A549 (cell line): Measurements from ENCODE around the gene NRXN2. TPM values are rescaled to one million over a fixed set of nuclear protein-coding genes. Genes with fewer than 3 reads are reported as not detected.

Experiments used
- ATAC-seq, 2 experiments: fragments of 200-7000 bp in 1 of 2; fragments of >200 bp in 1 of 2; cut with Nextera tagmentation in 1 of 2; cut with Tn5 transposase in 1 of 2; 3 replicates each; pipeline versions ENCODE4 v1.8.0 to v1.9.1; 2018 to 2020; ENCODE audit warnings: mild to moderate bottlenecking in 1 of 2, moderate library complexity in 1 of 2
- CTCF ChIA-PET: fragments of 300-600 bp; sonication (Branson Sonifier 250); formaldehyde crosslinking; extraction: SDS; loops from one replicate; lab custom pipeline; 2021; ENCODE audit warnings: antibody characterized with exemption, inconsistent platforms; lab: Yijun Ruan, JAX
- POLR2A ChIA-PET: fragments of 350-600 bp; formaldehyde crosslinking; extraction: SDS; loops from one replicate; lab custom pipeline; 2021; ENCODE audit warnings: antibody characterized with exemption, inconsistent platforms; lab: Yijun Ruan, JAX
- DNase-seq, 2 experiments: peaks; one replicate each; pipeline versions ENCODE4 v3.0.0 to v3.0.0-alpha.2; 2011 to 2016; ENCODE audit warnings: low read depth in 1 of 2, low spot score in 1 of 2
- FAIRE-seq: peaks from 2 replicates; lab custom pipeline; 2011; peaks lifted over from hg19 to GRCh38; lab: Jason Lieb, UNC
- H3K27ac ChIP-seq, 2 experiments: fragments of >200 bp; sonication (Bioruptor Twin); formaldehyde crosslinking; 3 replicates each; pipeline ENCODE4 v1.5.1; 2016 to 2017
- H3K4me1 ChIP-seq: fragments of >200 bp; sonication (Bioruptor Twin); formaldehyde crosslinking; 3 replicates; pipeline ENCODE4 v1.6.1; 2016
- H3K4me2 ChIP-seq: fragments of >200 bp; sonication (Bioruptor Twin); formaldehyde crosslinking; 3 replicates; pipeline ENCODE4 v1.6.1; 2016
- H3K4me3 ChIP-seq: fragments of >200 bp; sonication (Bioruptor Twin); formaldehyde crosslinking; 3 replicates; pipeline ENCODE4 v1.5.1; 2016
- H3K9me3 ChIP-seq: fragments of >200 bp; sonication (Bioruptor Twin); formaldehyde crosslinking; 3 replicates; pipeline ENCODE4 v1.6.1; 2016
- ATOH8 ChIP-seq: fragments of 250-450 bp; sonication (Bioruptor Pico); IDR thresholded peaks from 2 replicates; pipeline ENCODE4 v1.5.0; 2020; ENCODE audit warnings: low read depth, mild to moderate bottlenecking, moderate library complexity
- CBX8 ChIP-seq: fragments of 200-600 bp; sonication (generic); IDR thresholded peaks from 2 replicates; pipeline ENCODE4 v1.6.1; 2016
- CTCF ChIP-seq: fragments of >200 bp; sonication (Bioruptor Twin); formaldehyde crosslinking; IDR thresholded peaks from 3 replicates; pipeline ENCODE4 v1.5.1; 2016
- EHF ChIP-seq: fragments of 250-450 bp; sonication (Bioruptor Pico); IDR thresholded peaks from 2 replicates; pipeline ENCODE4 v1.5.0; 2020; ENCODE audit warnings: mild to moderate bottlenecking
- EP300 ChIP-seq, 2 experiments: fragments of >200 bp; sonication (Bioruptor Twin); formaldehyde crosslinking; IDR thresholded peaks; 2 replicates in 1 of 2; 3 replicates in 1 of 2; pipeline ENCODE4 v1.6.1; 2016 to 2017
- FOSB ChIP-seq: fragments of 250-450 bp; sonication (Bioruptor Pico); IDR thresholded peaks from 2 replicates; pipeline ENCODE4 v1.5.0; 2020; ENCODE audit warnings: mild to moderate bottlenecking, moderate library complexity
- FOXS1 ChIP-seq: fragments of 250-450 bp; sonication (Bioruptor Pico); IDR thresholded peaks from 2 replicates; pipeline ENCODE4 v1.5.0; 2020; ENCODE audit warnings: mild to moderate bottlenecking, moderate library complexity
- HOXA7 ChIP-seq: fragments of 250-450 bp; sonication (Bioruptor Pico); IDR thresholded peaks from 2 replicates; pipeline ENCODE4 v1.5.0; 2020; ENCODE audit warnings: mild to moderate bottlenecking, moderate library complexity
- HOXB13 ChIP-seq: fragments of 250-450 bp; sonication (Bioruptor Pico); IDR thresholded peaks from 2 replicates; pipeline ENCODE4 v1.5.0; 2020; ENCODE audit warnings: low read depth, mild to moderate bottlenecking, moderate library complexity
- MAFK ChIP-seq: fragments of 450-650 bp; IDR thresholded peaks from 2 replicates; pipeline ENCODE4 v1.6.1; 2014; ENCODE audit not compliant: partially characterized antibody
- PHF8 ChIP-seq: fragments of 200-600 bp; sonication (generic); IDR thresholded peaks from 2 replicates; pipeline ENCODE4 v1.6.1; 2016; ENCODE audit warnings: low read depth, mild to moderate bottlenecking, antibody characterized with exemption, moderate library complexity, borderline replicate concordance
- RAD21 ChIP-seq, 2 experiments: fragments of >200 bp in 1 of 2; sonication (Bioruptor Twin) in 1 of 2; formaldehyde crosslinking in 1 of 2; IDR thresholded peaks in 1 of 2; conservative IDR thresholded peaks in 1 of 2; 2 replicates in 1 of 2; 3 replicates in 1 of 2; pipeline ENCODE4 v1.6.1; 2012 to 2018; ENCODE audit warnings: inconsistent platforms in 1 of 2
- RFX5 ChIP-seq: fragments of 450-650 bp; IDR thresholded peaks from 2 replicates; pipeline ENCODE4 v1.7.1; 2014; ENCODE audit warnings: antibody characterized with exemption, mild to moderate bottlenecking, moderate library complexity
- SMC3 ChIP-seq: fragments of >200 bp; sonication (Bioruptor Twin); formaldehyde crosslinking; IDR thresholded peaks from 3 replicates; pipeline ENCODE4 v1.6.1; 2018; ENCODE audit warnings: inconsistent platforms
- ZC3H11A ChIP-seq: fragments of 450-650 bp; IDR thresholded peaks from 2 replicates; pipeline ENCODE4 v1.6.1; 2014; ENCODE audit warnings: antibody characterized with exemption, mild to moderate bottlenecking
- ZNF302 ChIP-seq: fragments of 250-450 bp; sonication (Bioruptor Pico); IDR thresholded peaks from 2 replicates; pipeline ENCODE4 v1.9.0; 2021; ENCODE audit warnings: inconsistent platforms, mild to moderate bottlenecking, moderate library complexity
- ZSCAN20 ChIP-seq: fragments of 250-450 bp; sonication (Bioruptor Pico); IDR thresholded peaks from 2 replicates; pipeline ENCODE4 v1.8.0; 2022; ENCODE audit warnings: mild to moderate bottlenecking, moderate library complexity
- WGBS: methylation state at CpG from one replicate; pipeline ENCODE4 v1.1.6; 2017; ENCODE audit errors: missing lambda C conversion rate; 5-methylcytosine and 5-hydroxymethylcytosine counted together
- polyA plus RNA-seq, 4 experiments: library from polyadenylated mRNA; depleted of rRNA in 3 of 4; stranded (reverse); fragments of >200 nt; fragmentation: RNase III in 1 of 4; extraction: RNeasy Plus Mini Kit Qiagen cat#74134 plus additional on column Dnase treatment in 1 of 4; gene quantifications; 2 replicates in 3 of 4; 3 replicates in 1 of 4; pipeline ENCODE4 v1.2.3, GENCODE V29; 2011 to 2017
- TF ChIP-seq, protein P1 (sequence below): fragments of >200 bp; sonication (Bioruptor Twin); formaldehyde crosslinking; IDR thresholded peaks from 3 replicates; pipeline ENCODE4 v1.6.1; 2016
- TF ChIP-seq, protein P2 (sequence below): fragments of 450-650 bp; IDR thresholded peaks from 2 replicates; pipeline ENCODE4 v1.6.1; 2014; ENCODE audit warnings: antibody characterized with exemption

NRXN2 gene
- polyA plus RNA-seq, 2 of the 4 experiments (the other 2 are of a cell fraction) = 0.04 TPM; not detected in 1

- POLR2A ChIA-PET = no interaction called here
- Histone ChIP-seq H3K27ac (no peak overlapping the region), H3K4me2 (no peak overlapping the region), H3K9me3 (no peaks in the 10 kb centered on the region)
- no peak for FAIRE-seq
- TF ChIP-seq CTCF (no peak), FOSB (CRISPR knock-in tag) (no peak), EP300 (IDR thresholded peaks at IDR 0.05) (no peak), CBX8 (no peak), PHF8 (no peak), HOXA7 (CRISPR knock-in tag) (no peak), ZC3H11A (no peak), ZNF302 (no peak), SMC3 (no peak), EHF (CRISPR knock-in tag) (no peak)
- TF ChIP-seq, protein P1, sequence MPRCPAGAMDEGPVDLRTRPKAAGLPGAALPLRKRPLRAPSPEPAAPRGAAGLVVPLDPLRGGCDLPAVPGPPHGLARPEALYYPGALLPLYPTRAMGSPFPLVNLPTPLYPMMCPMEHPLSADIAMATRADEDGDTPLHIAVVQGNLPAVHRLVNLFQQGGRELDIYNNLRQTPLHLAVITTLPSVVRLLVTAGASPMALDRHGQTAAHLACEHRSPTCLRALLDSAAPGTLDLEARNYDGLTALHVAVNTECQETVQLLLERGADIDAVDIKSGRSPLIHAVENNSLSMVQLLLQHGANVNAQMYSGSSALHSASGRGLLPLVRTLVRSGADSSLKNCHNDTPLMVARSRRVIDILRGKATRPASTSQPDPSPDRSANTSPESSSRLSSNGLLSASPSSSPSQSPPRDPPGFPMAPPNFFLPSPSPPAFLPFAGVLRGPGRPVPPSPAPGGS = no peak
- TF ChIP-seq, all 56 proteins: peak for 0
- WGBS = 57% methylated on average over 19 of the region's 23 CpGs
- H3K4me1 ChIP-seq = no peaks in the 10 kb centered on the region
- no peak for DNase-seq
- H3K4me3 ChIP-seq = no peak overlapping the region
- ATAC-seq = no peak
- CTCF ChIA-PET = interaction anchor here (0.6 kb wide), 1 partner anchor 21 kb away, joined by 3 read pairs; no protein-coding TSS in a partner anchor
Observed at GRCh38 chr11:64598797-64599697, 124.0 kb downstream of the NRXN2 start.

GRCh38 chr11:64598106-64598796 lies 124.7 kb downstream of the NRXN2 start:
- TF ChIP-seq, protein P2, sequence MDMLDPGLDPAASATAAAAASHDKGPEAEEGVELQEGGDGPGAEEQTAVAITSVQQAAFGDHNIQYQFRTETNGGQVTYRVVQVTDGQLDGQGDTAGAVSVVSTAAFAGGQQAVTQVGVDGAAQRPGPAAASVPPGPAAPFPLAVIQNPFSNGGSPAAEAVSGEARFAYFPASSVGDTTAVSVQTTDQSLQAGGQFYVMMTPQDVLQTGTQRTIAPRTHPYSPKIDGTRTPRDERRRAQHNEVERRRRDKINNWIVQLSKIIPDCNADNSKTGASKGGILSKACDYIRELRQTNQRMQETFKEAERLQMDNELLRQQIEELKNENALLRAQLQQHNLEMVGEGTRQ = no peak
- TF ChIP-seq MAFK (no peak), HOXB13 (CRISPR knock-in tag) (no peak), ATOH8 (CRISPR knock-in tag) (no peak), SMC3 (no peak), RAD21 (conservative IDR thresholded peaks at IDR 0.05 in 1 of 2, IDR thresholded peaks at IDR 0.05 in 1 of 2) (no peak), FOXS1 (CRISPR knock-in tag) (no peak), RFX5 (no peak), ZSCAN20 (CRISPR knock-in tag) (no peak)
- Histone ChIP-seq H3K4me1 (no peaks in the 10 kb centered on the region), H3K4me2 (no peak overlapping the region), H3K4me3 (no peak overlapping the region), H3K9me3 (no peaks in the 10 kb centered on the region), H3K27ac (no peak overlapping the region)
- ATAC-seq (no peak), FAIRE-seq (no peak), DNase-seq (no peak)
- ChIA-PET CTCF (interaction anchor here (0.8 to 1.9 kb wide), 3 partner anchors 55 to 149 kb away, joined by 3 to 7 read pairs (median 3); no protein-coding TSS in a partner anchor), POLR2A (no interaction called here)
- 45% methylated on average over 4 of the region's 12 CpGs for WGBS
